GM23338 (cell line): Measurements from ENCODE around the gene EIF4G3. TPM values are rescaled to one million over a fixed set of nuclear protein-coding genes. Genes with fewer than 3 reads are reported as not detected.

ENCODE experiments used
- ATAC-seq: fragments of 200-7000 bp; cut with Tn5 transposase; 3 replicates; pipeline ENCODE4 v1.9.1; 2020
- DNase-seq: peaks from one replicate; pipeline ENCODE4 v3.0.0-alpha.2; 2015; ENCODE audit warnings: low spot score
- H2AFZ ChIP-seq: fragments of 200-600 bp; sonication (generic); 2 replicates; pipeline ENCODE4 v1.8.0; 2016; ENCODE audit warnings: antibody characterized with exemption, mild to moderate bottlenecking, moderate library complexity
- H3F3A ChIP-seq: fragments of 200-600 bp; sonication (generic); replicated peaks from 2 replicates; pipeline ENCODE4 v1.8.0; 2017; ENCODE audit warnings: antibody characterized with exemption, mixed run types, low read depth
- H3K27ac ChIP-seq: fragments of 200-600 bp; sonication (generic); 2 replicates; pipeline ENCODE4 v1.6.1; 2016; ENCODE audit warnings: low read depth
- H3K27me3 ChIP-seq: fragments of 200-600 bp; sonication (generic); 2 replicates; pipeline ENCODE4 v1.8.0; 2016; ENCODE audit warnings: mild to moderate bottlenecking, mixed run types, moderate library complexity; ENCODE audit not compliant: insufficient read depth
- H3K36me3 ChIP-seq: fragments of 200-600 bp; sonication (generic); 2 replicates; pipeline ENCODE4 v1.8.0; 2016; ENCODE audit warnings: mild to moderate bottlenecking; ENCODE audit not compliant: insufficient read depth
- H3K4me1 ChIP-seq: fragments of 200-600 bp; sonication (generic); 2 replicates; pipeline ENCODE4 v1.8.0; 2016; ENCODE audit warnings: mild to moderate bottlenecking, moderate library complexity; ENCODE audit not compliant: insufficient read depth
- H3K4me2 ChIP-seq: fragments of 200-600 bp; sonication (generic); 2 replicates; pipeline ENCODE4 v1.7.1; 2017; ENCODE audit warnings: mixed run types
- H3K4me3 ChIP-seq: fragments of 200-600 bp; sonication (generic); 2 replicates; pipeline ENCODE4 v1.6.1; 2016; ENCODE audit warnings: mixed run types
- H3K79me2 ChIP-seq: fragments of 200-600 bp; sonication (generic); replicated peaks from 2 replicates; pipeline ENCODE4 v1.8.0; 2017; ENCODE audit warnings: mild to moderate bottlenecking; ENCODE audit not compliant: insufficient read depth
- H3K9me2 ChIP-seq: fragments of 200-600 bp; sonication (generic); 2 replicates; pipeline ENCODE4 v1.8.0; 2017; ENCODE audit not compliant: insufficient read depth
- H4K20me1 ChIP-seq: fragments of 200-600 bp; sonication (generic); replicated peaks from 2 replicates; pipeline ENCODE4 v1.8.0; 2017; ENCODE audit warnings: mild to moderate bottlenecking; ENCODE audit not compliant: insufficient read depth
- H3K27ac Mint-ChIP-seq: 2 replicates; pipeline ENCODE4 v1.8.0; 2020; ENCODE audit warnings: inconsistent platforms, mild to moderate bottlenecking, moderate library complexity, mixed read lengths
- H3K27me3 Mint-ChIP-seq: 3 replicates; pipeline ENCODE4 v1.8.0; 2022; ENCODE audit warnings: low read depth, mild to moderate bottlenecking, moderate library complexity, mixed read lengths, inconsistent platforms; ENCODE audit not compliant: insufficient read depth, poor library complexity
- H3K36me3 Mint-ChIP-seq: 3 replicates; pipeline ENCODE4 v1.8.0; 2021; ENCODE audit warnings: low read depth, mild to moderate bottlenecking, inconsistent platforms, moderate library complexity, mixed read lengths
- H3K4me1 Mint-ChIP-seq: 3 replicates; pipeline ENCODE4 v1.8.0; 2020; ENCODE audit warnings: mild to moderate bottlenecking, inconsistent platforms, mixed read lengths
- H3K4me3 Mint-ChIP-seq: 3 replicates; pipeline ENCODE4 v1.8.0; 2021; ENCODE audit warnings: moderate library complexity, mild to moderate bottlenecking, inconsistent platforms, mixed read lengths
- H3K9me3 Mint-ChIP-seq: 3 replicates; pipeline ENCODE4 v1.8.0; 2020; ENCODE audit warnings: moderate library complexity, mild to moderate bottlenecking, inconsistent platforms, mixed read lengths
- CREB1 ChIP-seq: fragments of 250-450 bp; sonication (Bioruptor Pico); IDR thresholded peaks from 2 replicates; pipeline ENCODE4 v1.5.0; 2020; ENCODE audit warnings: low read depth, mild to moderate bottlenecking, moderate library complexity
- CTCF ChIP-seq, 2 experiments: fragments of 200-600 bp in 1 of 2; sonication (generic) in 1 of 2; conservative IDR thresholded peaks; 2 replicates each; pipeline versions ENCODE4 v1.5.1 to v1.6.1; 2016 to 2017; ENCODE audit warnings: antibody characterized with exemption in 2 of 2, low read depth in 2 of 2, mild to moderate bottlenecking in 2 of 2, moderate library complexity in 1 of 2
- ETS1 ChIP-seq: IDR thresholded peaks from 2 replicates; pipeline ENCODE4 v1.6.1; 2016; ENCODE audit warnings: antibody characterized with exemption
- EZH2 ChIP-seq: fragments of 200-600 bp; sonication (generic); IDR thresholded peaks from one replicate; pipeline ENCODE4 v1.8.0; 2017; ENCODE audit warnings: antibody characterized with exemption, mild to moderate bottlenecking, low read depth; ENCODE audit not compliant: unreplicated experiment
- EZH2phosphoT487 ChIP-seq: fragments of 200-600 bp; sonication (generic); IDR thresholded peaks from one replicate; pipeline ENCODE4 v1.8.1; 2018; ENCODE audit warnings: antibody characterized with exemption; ENCODE audit not compliant: unreplicated experiment
- JUNB ChIP-seq: IDR thresholded peaks from one replicate; pipeline ENCODE4 v1.6.1; 2016; ENCODE audit warnings: antibody characterized with exemption; ENCODE audit not compliant: unreplicated experiment
- NANOG ChIP-seq: IDR thresholded peaks from 2 replicates; pipeline ENCODE4 v1.6.1; 2016; ENCODE audit warnings: antibody characterized with exemption, borderline replicate concordance
- STAT1 ChIP-seq: IDR thresholded peaks from one replicate; pipeline ENCODE4 v1.6.1; 2016; ENCODE audit warnings: antibody characterized with exemption; ENCODE audit not compliant: unreplicated experiment
- ZNF114 ChIP-seq: fragments of 250-450 bp; sonication (Bioruptor Pico); IDR thresholded peaks from 2 replicates; pipeline ENCODE4 v1.5.0; 2020; ENCODE audit warnings: mild to moderate bottlenecking, moderate library complexity
- ZNF331 ChIP-seq: fragments of 250-450 bp; sonication (Bioruptor Pico); IDR thresholded peaks from 2 replicates; pipeline ENCODE4 v1.5.0; 2020; ENCODE audit warnings: low read depth, mild to moderate bottlenecking, moderate library complexity
- ZNF462 ChIP-seq: fragments of 250-450 bp; sonication (Bioruptor Pico); IDR thresholded peaks from 2 replicates; pipeline ENCODE4 v1.5.0; 2020; ENCODE audit warnings: mild to moderate bottlenecking, moderate library complexity
- polyA plus RNA-seq: library from polyadenylated mRNA; unstranded; fragments of >200 nt; fragmentation: Nextera tagmentation; extraction: Ambion mirVana; gene quantifications from 2 replicates; pipeline ENCODE4 v1.2.1, GENCODE V29; 2016
- total RNA-seq: library from RNA; depleted of rRNA; stranded (reverse); fragments of >200 nt; shearing (Covaris generic); gene quantifications from 2 replicates; pipeline ENCODE4 v1.2.3, GENCODE V29; 2014

Gene EIF4G3
- total and polyA plus RNA-seq, 2 experiments from 2014 or later, result 37.9 to 68.1 TPM

GRCh38 chr1:20847611-20848080, 329.1 kb downstream of the EIF4G3 start (continued):
- no peak for TF ChIP-seq CTCF (conservative IDR thresholded peaks at IDR 0.05; ENCODE audit: low read depth in 2 of 2)
- no peak for TF ChIP-seq ZNF114 (CRISPR knock-in tag)
- TF ChIP-seq EZH2, result no peak

- no peak for ATAC-seq
- H3K9me3 Mint-ChIP-seq, result no peaks in the 10 kb centered on the region
- no peaks in the 10 kb centered on the region for H3K27me3 ChIP-seq
- peaks cover 17% of the 10 kb centered on the region for H3K36me3 ChIP-seq
- peaks cover 71% of the 10 kb centered on the region for H3K36me3 Mint-ChIP-seq
- TF ChIP-seq EZH2phosphoT487, result no peak
- no peak for TF ChIP-seq ZNF462
- TF ChIP-seq JUNB, result no peak
- TF ChIP-seq STAT1, result no peak
- no peak for TF ChIP-seq NANOG
- no peak for TF ChIP-seq ZNF331 (CRISPR knock-in tag)
- no peak for TF ChIP-seq EZH2
- TF ChIP-seq CREB1 (CRISPR knock-in tag), result no peak
- TF ChIP-seq ETS1, result no peak
- TF ChIP-seq CTCF (conservative IDR thresholded peaks at IDR 0.05; ENCODE audit: low read depth in 2 of 2), result no peak
- no peak for TF ChIP-seq ZNF114 (CRISPR knock-in tag)
- H3K4me1 ChIP-seq, result no peaks in the 10 kb centered on the region
- H3K27ac Mint-ChIP-seq, result no peak overlapping the region
- H3K4me3 Mint-ChIP-seq, result no peak overlapping the region
- no peaks in the 10 kb centered on the region for H3K4me1 Mint-ChIP-seq
- no peaks in the 10 kb centered on the region for H3K9me2 ChIP-seq
- H2AFZ ChIP-seq, result no peak overlapping the region
- peaks cover 3% of the 10 kb centered on the region; the same call in 1 of the 2 replicates for H3F3A ChIP-seq
- DNase-seq, result no peak
- peaks cover 4% of the 10 kb centered on the region for H3K27me3 Mint-ChIP-seq
- H3K79me2 ChIP-seq, result no peaks in the 10 kb centered on the region
- H4K20me1 ChIP-seq, result no peaks in the 10 kb centered on the region
- H3K4me2 ChIP-seq, result no peak overlapping the region
- no peak overlapping the region for H3K4me3 ChIP-seq
- no peak overlapping the region for H3K27ac ChIP-seq
Measured at GRCh38 chr1:20846461-20847374, 330.0 kb downstream of the EIF4G3 start.
